Sigmoid colon (tissue), 7 donors: ENCODE data around the gene NAT16. TPM values are rescaled to one million over a fixed set of nuclear protein-coding genes. Genes with fewer than 3 reads are reported as not detected.

ENCODE experiments used
- DNase-seq: peaks from one replicate; pipeline ENCODE4 v3.0.0-alpha.2; 2019
- H3K27ac ChIP-seq, 4 donors: fragments of 200-600 bp; sonication (generic); one replicate each; pipeline ENCODE4 v1.5.1; 2016 to 2019; ENCODE audit warnings: mild to moderate bottlenecking in 1 of 4
- H3K27me3 ChIP-seq, 3 donors: fragments of 200-600 bp; sonication (generic); one replicate each; pipeline ENCODE4 v1.5.1; 2019; ENCODE audit warnings: mild to moderate bottlenecking in 1 of 3
- H3K36me3 ChIP-seq, 4 donors: fragments of 200-600 bp; sonication (generic); one replicate each; pipeline ENCODE4 v1.5.1; 2016 to 2019
- H3K4me1 ChIP-seq, 4 donors: fragments of 200-600 bp; sonication (generic); one replicate each; pipeline ENCODE4 v1.5.1; 2017 to 2019
- H3K4me3 ChIP-seq, 4 donors: fragments of 200-600 bp; sonication (generic); one replicate each; pipeline ENCODE4 v1.5.1; 2017 to 2019; ENCODE audit warnings: mild to moderate bottlenecking in 2 of 4, moderate library complexity in 1 of 4
- H3K9me3 ChIP-seq, 4 donors: fragments of 200-600 bp in 3 of 4; sonication (generic) in 3 of 4; one replicate each; pipeline versions ENCODE4 v1.5.1 to v1.6.1; 2013 to 2019
- CTCF ChIP-seq, 4 experiments: fragments of 450-650 bp in 3 of 4; fragments of 200-600 bp in 1 of 4; IDR thresholded peaks; one replicate each; pipeline ENCODE4 v1.5.1; 2016 to 2019; ENCODE audit warnings: antibody characterized with exemption in 4 of 4, mild to moderate bottlenecking in 3 of 4, moderate library complexity in 2 of 4
- EP300 ChIP-seq, 4 donors: sonication (generic); formaldehyde crosslinking; IDR thresholded peaks; one replicate each; pipeline ENCODE4 v1.6.1; 2017; ENCODE audit warnings: antibody characterized with exemption in 4 of 4
- POLR2A ChIP-seq, 2 donors: fragments of 450-650 bp; IDR thresholded peaks; one replicate each; pipeline ENCODE4 v1.6.1; 2016; ENCODE audit warnings: antibody characterized with exemption in 2 of 2, mild to moderate bottlenecking in 2 of 2, moderate library complexity in 2 of 2
- POLR2AphosphoS5 ChIP-seq, 4 donors: sonication (generic); formaldehyde crosslinking; IDR thresholded peaks; one replicate each; pipeline ENCODE4 v1.6.1; 2017; ENCODE audit warnings: antibody characterized with exemption in 4 of 4
- WGBS, 2 donors: extraction: QIAGEN DNeasy Blood & Tissue Kit; methylation state at CpG; one replicate each; pipeline ENCODE4 v1.1.7; 2013; 5-methylcytosine and 5-hydroxymethylcytosine counted together
- intact Hi-C: fragments of 100-400 bp; cut with DNase I; formaldehyde crosslinking; loops from one replicate; pipeline ENCODE4 v1.15.1; 2023
- polyA plus RNA-seq, 3 donors: library from polyadenylated mRNA; stranded (reverse); fragments of 200-250 nt; gene quantifications; one replicate each; pipeline ENCODE4 v1.2.3, GENCODE V29; 2013
- total RNA-seq, 4 donors: library from RNA; depleted of rRNA; stranded (reverse); fragments of >200 nt; gene quantifications; one replicate each; pipeline ENCODE4 v1.1.0, GENCODE V29; 2016
- donor health status: healthy with polysubstance abuse.
- donor health status: Bipolar disorder and iron deficiency.
- donor health status: healthy.

The NAT16 gene
- total and polyA plus RNA-seq, 7 donors = 0.23 TPM; not detected in 6

- WGBS, 2 donors = 69 to 90% methylated on average over 2 of the region's 2 CpGs
These were observed 28.0 kb downstream of the NAT16 start for GRCh38 chr7:101151908-101152651.

GRCh38 chr7:101140746-101141382 lies 39.2 kb downstream of the NAT16 start:
- DNase-seq = no peak
- H3K4me3 ChIP-seq = no peak overlapping the region
- intact Hi-C loops = loop anchor here (10.0 kb wide), 1 partner anchor 54 kb away; no protein-coding TSS in a partner anchor
- no peaks in the 10 kb centered on the region for H3K36me3 ChIP-seq
- 84 to 88% methylated on average over 4 of the region's 4 CpGs for WGBS, 2 donors
- no peak overlapping the region for H3K27ac ChIP-seq
- H3K27me3 ChIP-seq = peaks cover 0 to 10% (median 0%) of the 10 kb centered on the region in 3 donors
- H3K4me1 ChIP-seq = peaks cover 0 to 24% (median 19%) of the 10 kb centered on the region in 4 donors
- TF ChIP-seq CTCF (IDR thresholded peaks at IDR 0.05) = no peak
- no peak for TF ChIP-seq EP300 (IDR thresholded peaks at IDR 0.05)
- TF ChIP-seq POLR2AphosphoS5 (IDR thresholded peaks at IDR 0.05) = peak in 1 of 4 donors; percentile 3
- H3K9me3 ChIP-seq = no peaks in the 10 kb centered on the region

More at GRCh38 chr7:101151908-101152651, 28.0 kb downstream of the NAT16 start:
- Histone ChIP-seq H3K4me1 (peaks cover 0 to 17% (median 14%) of the 10 kb centered on the region in 4 donors), H3K27me3 (no peaks in the 10 kb centered on the region), H3K4me3 (no peak overlapping the region), H3K36me3 (peaks cover 0 to 4% (median 0%) of the 10 kb centered on the region in 4 donors), H3K9me3 (no peaks in the 10 kb centered on the region), H3K27ac (no peak overlapping the region)
- no peak for DNase-seq
- intact Hi-C loops = no loop called here
- TF ChIP-seq POLR2AphosphoS5 (IDR thresholded peaks at IDR 0.05) (no peak), POLR2A (IDR thresholded peaks at IDR 0.05) (no peak), CTCF (IDR thresholded peaks at IDR 0.05) (no peak), EP300 (IDR thresholded peaks at IDR 0.05) (no peak)

GRCh38 chr7:101140339-101140699 lies 39.8 kb downstream of the NAT16 start:
- no peak for DNase-seq
- TF ChIP-seq POLR2A (IDR thresholded peaks at IDR 0.05) (no peak), CTCF (IDR thresholded peaks at IDR 0.05) (no peak), POLR2AphosphoS5 (IDR thresholded peaks at IDR 0.05) (no peak), EP300 (IDR thresholded peaks at IDR 0.05) (no peak)
- no peaks in the 10 kb centered on the region for H3K36me3 ChIP-seq
- no peak overlapping the region for H3K4me3 ChIP-seq
- peaks cover 0 to 24% (median 19%) of the 10 kb centered on the region in 4 donors for H3K4me1 ChIP-seq
- intact Hi-C loops = loop anchor here (10.0 kb wide), 1 partner anchor 54 kb away; no protein-coding TSS in a partner anchor
- 33 to 38% methylated on average over 3 of the region's 3 CpGs for WGBS, 2 donors
- no peak overlapping the region for H3K27ac ChIP-seq
- no peaks in the 10 kb centered on the region for H3K9me3 ChIP-seq
- H3K27me3 ChIP-seq = peaks cover 0 to 10% (median 0%) of the 10 kb centered on the region in 3 donors

- TF ChIP-seq POLR2A (IDR thresholded peaks at IDR 0.05) = no peak
- peak; percentile 67 to 84 (median 74) for TF ChIP-seq CTCF (IDR thresholded peaks at IDR 0.05)
- peak; percentile 34 to 76 (median 39) for TF ChIP-seq POLR2AphosphoS5 (IDR thresholded peaks at IDR 0.05)
- TF ChIP-seq EP300 (IDR thresholded peaks at IDR 0.05) = peak in 1 of 4 donors; percentile 28
- Histone ChIP-seq H3K4me1 (peaks cover 0 to 13% (median 9%) of the 10 kb centered on the region in 4 donors), H3K27ac (peak overlapping the region in 3 of 4 donors; percentile 42 to 67 (median 59)), H3K36me3 (no peaks in the 10 kb centered on the region), H3K4me3 (peak overlapping the region in 3 of 4 donors; percentile 1 to 13 (median 6)), H3K9me3 (no peaks in the 10 kb centered on the region), H3K27me3 (peaks cover 0 to 10% (median 0%) of the 10 kb centered on the region in 3 donors)
- intact Hi-C loops = loop anchor here (5.0 kb wide), 1 partner anchor 41 kb away; no protein-coding TSS in a partner anchor
- DNase-seq = peak; percentile 94
- 4 to 6% methylated on average over 16 of the region's 16 CpGs for WGBS, 2 donors
These were observed 41.8 kb downstream of the NAT16 start for GRCh38 chr7:101138213-101138870.
